C4-2B (cell line): ENCODE measurements around the gene NKX2-3.

Experiments
- ZFX ChIP-seq: fragments of 450-650 bp; IDR thresholded peaks from 2 replicates; pipeline ENCODE4 v1.6.1; 2017
- TF ChIP-seq, protein P1 (sequence below): fragments of 450-650 bp; conservative IDR thresholded peaks from 2 replicates; pipeline ENCODE4 v1.5.1; 2017; ENCODE audit warnings: mild to moderate bottlenecking

DNA sequence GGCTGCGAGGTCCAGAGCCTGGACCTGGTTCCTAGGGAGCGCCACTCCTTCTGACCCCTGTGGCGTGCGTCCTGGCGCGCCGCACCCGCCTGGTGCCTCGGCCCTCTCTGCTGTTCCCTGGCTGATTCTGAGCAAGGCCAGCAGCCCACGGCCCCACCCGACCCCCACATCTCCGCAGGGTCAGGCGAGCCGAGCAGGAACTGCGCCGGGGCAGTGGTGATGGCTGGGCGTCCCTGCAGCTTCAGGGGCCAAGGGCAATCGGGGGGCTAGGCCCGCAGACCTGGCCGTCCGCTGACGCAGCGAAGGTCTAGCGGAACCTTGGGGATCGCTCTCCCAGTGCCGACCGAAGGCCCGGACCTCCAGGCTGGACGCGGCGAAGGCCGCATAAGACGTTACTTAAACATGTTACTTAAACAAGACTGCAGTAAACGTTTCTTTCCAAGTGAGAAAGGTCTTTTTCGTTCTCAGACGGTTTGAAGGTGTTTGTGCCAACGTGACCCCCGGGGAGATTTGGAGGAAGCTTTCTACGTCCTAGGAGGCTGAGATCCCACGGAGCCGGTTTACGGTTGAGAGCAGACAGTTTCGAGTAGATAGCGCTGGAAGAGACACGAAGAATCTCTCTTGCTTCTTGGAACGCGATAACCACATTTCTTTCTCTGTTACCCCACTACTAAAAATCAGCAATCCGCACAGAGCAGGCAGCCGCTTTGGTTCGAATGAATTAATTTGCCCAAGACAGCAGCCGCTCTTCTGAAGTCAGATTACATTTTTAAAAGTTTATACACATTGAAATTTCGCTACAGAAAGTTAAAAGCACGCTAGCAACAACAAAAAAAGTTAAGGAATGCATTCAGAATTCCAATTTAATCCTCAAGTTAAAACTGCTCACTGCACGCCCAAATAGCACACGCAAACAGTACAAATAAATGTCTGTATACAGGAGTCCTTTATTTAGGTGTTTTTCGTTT is 4.9 kb upstream of the NKX2-3 start:
- TF ChIP-seq, protein P1, sequence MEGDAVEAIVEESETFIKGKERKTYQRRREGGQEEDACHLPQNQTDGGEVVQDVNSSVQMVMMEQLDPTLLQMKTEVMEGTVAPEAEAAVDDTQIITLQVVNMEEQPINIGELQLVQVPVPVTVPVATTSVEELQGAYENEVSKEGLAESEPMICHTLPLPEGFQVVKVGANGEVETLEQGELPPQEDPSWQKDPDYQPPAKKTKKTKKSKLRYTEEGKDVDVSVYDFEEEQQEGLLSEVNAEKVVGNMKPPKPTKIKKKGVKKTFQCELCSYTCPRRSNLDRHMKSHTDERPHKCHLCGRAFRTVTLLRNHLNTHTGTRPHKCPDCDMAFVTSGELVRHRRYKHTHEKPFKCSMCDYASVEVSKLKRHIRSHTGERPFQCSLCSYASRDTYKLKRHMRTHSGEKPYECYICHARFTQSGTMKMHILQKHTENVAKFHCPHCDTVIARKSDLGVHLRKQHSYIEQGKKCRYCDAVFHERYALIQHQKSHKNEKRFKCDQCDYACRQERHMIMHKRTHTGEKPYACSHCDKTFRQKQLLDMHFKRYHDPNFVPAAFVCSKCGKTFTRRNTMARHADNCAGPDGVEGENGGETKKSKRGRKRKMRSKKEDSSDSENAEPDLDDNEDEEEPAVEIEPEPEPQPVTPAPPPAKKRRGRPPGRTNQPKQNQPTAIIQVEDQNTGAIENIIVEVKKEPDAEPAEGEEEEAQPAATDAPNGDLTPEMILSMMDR: no peak
- TF ChIP-seq ZFX: no peak
